ENCODE data around the gene CGREF1.
"Not testable (repeated sequence)": the region's sequence is repeated elsewhere in the genome, so short reads cannot be mapped to it uniquely, and the experiment has no call there.

CGREF1 gene

DNA sequence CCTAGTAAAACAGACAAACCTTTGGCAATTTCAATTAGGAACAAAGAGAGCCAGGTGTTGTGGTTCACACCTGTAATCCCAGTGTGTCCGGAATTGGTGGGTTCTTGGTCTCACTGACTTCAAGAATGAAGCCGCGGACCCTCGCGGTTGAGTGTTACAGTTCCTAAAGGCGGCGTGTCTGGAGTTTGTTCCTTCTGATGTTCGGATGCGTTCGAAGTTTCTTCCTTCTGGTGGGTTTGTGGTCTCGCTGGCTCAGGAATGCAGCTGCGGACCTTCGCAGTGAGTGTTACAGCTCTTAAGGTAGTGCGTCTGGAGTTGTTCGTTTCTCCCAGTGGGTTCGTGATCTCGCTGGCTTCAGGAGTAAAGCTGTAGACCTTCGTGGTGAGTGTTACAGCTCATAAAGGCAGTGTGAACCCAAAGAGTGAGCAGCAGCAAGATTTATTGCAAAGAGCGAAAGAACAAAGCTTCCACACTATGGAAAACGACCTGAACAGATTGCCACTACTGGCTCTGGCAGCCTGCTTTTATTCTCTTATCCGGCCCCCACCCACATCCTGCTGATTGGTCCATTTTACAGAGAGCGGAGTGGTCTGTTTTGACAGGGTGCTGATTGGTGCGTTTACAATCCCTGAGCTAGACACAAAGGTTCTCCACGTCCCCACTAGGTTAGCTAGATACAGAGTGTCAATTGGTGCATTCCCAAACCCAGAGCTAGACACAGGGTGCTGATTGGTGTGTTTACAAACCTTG is 8.2 kb downstream of the CGREF1 start:
- not testable (repeated sequence) for DNase-seq

DNA sequence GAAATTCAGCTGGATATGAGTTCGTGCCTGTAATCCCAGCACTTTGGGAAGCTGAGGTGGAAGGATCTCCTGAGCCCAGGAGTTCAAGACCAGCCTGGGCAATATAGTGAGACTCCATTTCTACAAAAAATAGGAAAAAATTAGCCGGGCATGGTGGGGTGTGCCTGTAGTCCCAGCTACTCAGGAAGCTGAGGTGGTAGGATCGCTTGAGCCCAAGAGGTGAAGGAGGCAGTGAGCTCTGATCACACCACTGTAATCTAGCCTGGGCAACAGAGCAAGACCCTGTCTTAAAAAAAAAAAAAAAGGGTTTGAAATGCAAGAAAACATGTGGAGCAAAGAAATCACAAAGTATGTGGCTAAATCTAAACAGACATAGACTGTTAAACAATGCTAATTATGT is 9.8 kb downstream of the CGREF1 start:
- no peak for DNase-seq

DNA sequence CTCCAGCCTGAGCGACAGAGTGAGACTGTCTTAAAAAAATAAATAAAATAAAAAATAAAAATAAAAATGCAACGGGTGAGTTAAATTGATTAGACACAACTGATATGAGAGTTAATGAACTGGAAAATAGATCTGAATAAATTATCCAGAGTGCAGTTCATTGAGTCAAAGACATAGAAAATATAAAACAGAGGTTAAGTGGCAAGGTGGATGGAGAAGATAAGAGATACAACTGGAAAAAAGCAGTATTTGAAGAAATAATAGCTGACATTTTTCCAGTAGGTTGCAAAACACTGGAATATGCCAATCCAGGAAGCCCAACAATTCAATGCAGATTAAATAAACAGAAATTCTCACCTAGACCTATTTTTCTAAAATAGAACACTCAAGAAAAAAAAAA is 10.7 kb downstream of the CGREF1 start:
- DNase-seq = no peak

DNA sequence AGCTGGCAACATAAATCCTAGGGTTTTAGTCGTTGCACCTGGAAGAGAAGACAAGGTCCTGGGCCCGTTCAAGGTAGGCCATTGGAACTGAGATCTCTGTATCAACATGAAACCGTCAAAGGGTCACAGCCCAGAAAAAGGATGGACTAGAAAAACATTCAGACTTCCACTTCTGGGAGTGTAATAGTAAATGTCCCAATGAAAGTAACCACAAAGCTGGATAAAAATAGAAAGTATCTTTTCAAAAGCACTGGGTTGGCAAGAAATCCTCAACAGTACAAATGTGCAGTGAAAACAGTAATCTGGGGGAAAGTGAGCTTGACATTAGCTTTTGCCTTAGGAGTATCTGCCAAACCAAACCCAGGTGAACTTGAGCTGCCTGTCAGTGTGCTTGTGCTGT is 12.9 kb downstream of the CGREF1 start:
- DNase-seq = no peak

DNA sequence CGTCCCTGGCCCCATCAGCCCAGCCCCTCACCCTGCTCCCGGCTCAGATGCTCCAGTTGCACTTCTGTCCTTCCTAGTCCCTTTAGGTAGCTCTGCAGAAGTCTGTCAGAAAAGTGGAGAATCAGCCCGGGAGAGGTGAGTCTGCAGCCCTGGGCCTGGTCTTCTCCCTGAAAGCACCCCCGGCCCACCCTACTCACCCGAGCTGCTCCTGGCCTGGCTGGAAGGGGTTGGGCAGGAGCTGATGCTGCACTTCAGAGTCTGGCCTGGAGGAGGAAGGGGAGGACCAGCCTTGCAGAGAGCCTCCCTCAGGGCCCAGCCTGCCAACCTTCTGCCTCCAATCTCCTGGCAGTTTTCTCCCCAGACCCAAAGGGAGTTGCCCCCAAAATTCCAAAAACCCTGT is 16.6 kb downstream of the CGREF1 start:
- DNase-seq = no peak

DNA sequence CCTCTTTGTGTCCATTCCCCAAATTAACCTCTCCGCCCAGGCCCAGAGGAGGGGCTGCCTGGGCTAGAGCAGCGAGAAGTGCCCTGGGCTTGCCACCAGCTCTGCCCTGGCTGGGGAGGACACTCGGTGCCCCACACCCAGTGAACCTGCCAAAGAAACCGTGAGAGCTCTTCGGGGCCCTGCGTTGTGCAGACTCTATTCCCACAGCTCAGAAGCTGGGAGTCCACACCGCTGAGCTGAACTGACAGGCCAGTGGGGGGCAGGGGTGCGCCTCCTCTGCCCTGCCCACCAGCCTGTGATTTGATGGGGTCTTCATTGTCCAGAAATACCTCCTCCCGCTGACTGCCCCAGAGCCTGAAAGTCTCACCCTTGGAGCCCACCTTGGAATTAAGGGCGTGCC is 18.9 kb downstream of the CGREF1 start:
- DNase-seq = no peak

DNA sequence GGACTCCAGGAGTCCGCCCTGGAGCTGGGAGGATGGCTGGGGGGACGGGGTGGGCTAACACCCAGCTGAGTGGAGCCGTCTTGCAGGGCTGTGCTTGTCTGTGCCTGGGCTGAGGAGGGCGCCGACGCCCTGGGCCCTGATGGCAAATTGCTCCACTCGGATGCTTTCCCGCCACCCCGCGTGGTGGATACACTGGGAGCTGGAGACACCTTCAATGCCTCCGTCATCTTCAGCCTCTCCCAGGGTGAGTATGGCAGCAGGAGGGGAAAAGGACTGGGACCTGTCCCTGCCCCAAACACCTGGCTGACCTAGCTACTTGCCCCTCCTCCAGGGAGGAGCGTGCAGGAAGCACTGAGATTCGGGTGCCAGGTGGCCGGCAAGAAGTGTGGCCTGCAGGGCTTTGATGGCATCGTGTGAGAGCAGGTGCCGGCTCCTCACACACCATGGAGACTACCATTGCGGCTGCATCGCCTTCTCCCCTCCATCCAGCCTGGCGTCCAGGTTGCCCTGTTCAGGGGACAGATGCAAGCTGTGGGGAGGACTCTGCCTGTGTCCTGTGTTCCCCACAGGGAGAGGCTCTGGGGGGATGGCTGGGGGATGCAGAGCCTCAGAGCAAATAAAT is 19.5 kb downstream of the CGREF1 start:
- no peak for DNase-seq

DNA sequence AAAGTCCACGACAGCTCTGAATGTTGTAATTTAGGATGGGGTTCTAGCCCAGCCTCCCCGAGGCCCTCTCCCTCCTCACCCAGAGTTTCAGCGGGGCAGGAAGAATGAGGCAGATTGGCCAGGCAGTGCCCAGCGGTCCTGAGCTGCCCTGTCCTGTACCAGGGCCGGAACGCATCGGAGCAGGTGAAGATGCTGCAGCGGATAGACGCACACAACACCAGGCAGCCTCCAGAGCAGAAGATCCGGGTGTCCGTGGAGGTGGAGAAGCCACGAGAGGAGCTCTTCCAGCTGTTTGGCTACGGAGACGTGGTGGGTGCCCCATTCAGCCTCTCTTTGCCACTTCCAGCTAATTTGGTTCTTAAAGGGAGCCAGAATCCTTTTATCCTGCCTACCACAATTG is 21.6 kb downstream of the CGREF1 start:
- no peak for DNase-seq

DNA sequence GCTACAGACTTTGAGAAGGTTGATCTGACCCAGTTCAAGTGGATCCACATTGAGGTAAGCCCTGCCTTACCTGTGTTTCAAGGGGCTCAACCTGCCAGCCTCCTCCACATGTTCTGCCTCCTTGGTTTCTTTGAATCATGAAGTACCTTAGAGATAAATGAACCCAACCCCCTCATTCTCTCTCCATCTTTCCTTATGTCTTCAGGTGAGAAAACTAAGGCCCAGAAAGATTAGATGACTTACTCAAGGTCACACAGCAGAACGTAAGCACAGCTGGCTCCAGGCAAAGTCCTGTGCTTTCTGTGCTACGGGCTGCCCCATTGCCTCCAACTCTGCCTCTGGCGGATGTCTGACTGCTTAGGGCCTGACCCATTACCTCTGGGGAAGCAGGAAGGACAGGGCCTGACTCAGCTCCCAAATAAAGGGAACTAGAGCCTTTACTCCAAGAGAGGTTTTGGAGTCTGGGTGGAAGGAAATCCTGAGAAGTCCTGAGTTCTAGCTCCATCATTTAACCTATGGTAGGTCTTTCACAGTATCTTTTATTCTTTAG is 22.1 kb downstream of the CGREF1 start:
- no peak for DNase-seq

DNA sequence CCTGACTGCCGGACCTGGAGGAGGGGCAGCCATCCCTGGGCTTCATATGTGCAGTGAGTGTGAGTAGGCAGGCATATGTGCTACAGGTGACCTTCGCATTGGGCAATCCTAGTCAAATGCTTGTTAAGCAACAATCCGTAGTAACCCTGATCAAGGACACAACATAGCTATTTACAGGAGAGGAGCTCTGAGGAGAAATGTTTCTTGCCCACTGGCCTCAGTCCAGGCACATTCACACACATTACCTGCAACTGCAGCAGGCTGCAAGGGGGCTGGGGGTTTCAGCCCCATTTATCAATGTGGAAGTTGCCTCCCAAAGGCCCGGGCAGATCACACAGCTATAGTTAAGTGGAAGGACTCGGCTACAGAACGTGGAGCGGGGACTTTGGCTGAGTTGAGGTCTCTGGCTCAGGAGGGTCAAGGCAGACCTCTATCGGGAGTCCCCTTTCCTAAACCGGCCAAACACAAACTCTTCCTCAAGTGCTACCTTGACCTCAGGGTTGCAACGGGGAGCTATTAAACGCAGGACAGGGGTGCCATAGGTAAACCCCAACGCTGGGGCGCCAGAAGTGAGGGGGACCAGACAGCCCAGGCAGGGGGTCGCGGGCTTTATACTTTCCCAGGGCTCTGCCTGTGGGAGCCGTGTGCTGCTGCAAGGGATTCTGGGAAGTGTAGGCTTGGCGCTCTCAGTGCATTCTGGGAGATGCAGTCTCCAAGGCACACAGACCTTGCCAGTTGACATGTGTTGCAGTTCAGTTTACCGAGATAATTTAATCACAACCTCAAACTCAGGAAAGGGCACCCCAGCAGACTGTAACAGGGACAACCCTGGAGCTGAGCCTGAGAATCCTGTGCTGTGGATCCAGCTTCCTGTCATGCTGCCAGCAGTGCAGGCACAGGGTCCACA is 22.9 kb downstream of the CGREF1 start:
- DNase-seq = peak; percentile 47 to 57

DNA sequence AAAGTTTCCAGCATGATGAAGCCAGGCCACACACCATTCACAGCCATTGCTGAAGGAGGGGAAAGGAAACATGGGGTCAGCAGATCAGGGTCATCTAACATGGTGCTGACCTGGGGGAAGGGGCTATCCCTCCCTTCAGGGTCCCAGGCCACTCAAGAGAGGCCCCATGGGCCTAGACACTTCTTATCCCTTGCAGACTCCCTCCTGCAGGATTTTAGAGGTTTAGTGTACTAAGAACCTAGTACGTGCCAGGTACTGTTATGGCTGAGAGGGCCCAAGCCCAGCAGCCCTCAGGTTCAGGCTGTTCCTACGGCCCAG is 23.5 kb downstream of the CGREF1 start:
- DNase-seq = no peak

DNA sequence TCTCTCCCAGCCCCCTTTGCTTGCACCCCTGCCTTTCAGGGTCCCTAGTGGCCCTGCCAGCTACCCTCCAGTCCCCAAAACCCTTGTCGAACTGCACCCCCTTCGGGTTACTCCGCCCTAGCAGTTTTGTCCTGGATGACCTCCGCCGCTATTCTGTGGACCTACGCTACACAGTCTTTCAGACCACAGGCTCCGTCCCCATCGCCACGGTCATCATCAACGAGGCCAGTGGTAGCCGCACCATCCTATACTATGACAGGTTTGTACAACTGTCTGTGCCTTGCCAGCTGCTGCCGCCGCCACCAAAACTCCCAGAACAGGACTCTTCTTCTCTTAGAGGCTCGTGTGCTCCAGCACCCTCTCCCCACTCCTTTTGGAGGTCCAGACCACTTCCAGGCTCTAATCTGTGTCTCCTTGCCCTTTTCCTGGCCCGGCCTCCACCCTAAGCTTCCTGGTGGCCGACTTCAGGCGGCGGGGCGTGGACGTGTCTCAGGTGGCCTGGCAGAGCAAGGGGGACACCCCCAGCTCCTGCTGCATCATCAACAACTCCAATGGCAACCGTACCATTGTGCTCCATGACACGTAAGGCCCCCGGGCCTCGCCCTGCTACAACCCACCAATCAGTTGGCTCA is 24.5 kb downstream of the CGREF1 start:
- DNase-seq = no peak

DNA sequence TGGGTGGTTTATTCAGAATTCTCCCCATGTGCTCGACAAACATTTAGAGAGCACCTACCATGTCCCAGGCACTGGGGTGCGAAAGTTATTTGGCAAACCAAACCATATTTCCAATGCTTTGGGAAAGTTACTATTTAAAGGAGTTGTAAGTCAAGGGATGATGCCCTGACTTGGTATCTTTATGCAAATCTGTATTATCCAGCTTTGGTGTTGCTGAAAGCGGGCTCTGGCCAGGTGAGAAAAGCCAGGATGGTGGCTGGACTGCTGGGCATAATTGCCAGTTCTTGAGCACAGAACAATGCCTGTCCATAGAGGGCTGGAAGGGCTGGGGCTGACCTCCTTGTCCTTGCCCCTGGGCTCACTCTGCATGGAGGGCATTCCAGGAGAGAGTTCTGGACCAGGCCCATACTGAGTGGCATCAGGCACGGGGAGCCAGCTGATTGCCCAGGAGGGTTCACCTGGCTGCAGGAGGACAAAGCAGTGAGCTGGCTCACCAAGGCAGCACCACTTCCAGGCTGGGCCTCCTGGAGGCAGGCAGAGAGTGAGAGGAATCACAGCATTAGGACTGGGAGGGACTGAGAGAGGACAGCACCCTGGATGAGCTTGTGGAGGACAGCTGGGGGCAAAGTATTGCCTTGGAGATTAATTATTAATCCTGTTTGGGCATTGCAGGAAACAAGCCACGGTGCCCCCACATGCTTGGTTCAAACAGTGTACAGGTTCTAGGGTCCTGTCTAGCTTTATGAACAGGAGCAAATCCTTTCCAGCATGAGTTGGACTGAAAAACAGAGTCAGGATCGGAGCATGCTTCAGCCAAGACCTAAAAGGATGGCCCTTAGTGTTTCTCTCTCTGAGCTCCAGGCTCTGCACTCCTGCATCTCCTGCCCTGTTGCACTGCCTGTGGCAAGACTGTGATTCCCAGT is 25.2 kb downstream of the CGREF1 start:
- DNase-seq = no peak

DNA sequence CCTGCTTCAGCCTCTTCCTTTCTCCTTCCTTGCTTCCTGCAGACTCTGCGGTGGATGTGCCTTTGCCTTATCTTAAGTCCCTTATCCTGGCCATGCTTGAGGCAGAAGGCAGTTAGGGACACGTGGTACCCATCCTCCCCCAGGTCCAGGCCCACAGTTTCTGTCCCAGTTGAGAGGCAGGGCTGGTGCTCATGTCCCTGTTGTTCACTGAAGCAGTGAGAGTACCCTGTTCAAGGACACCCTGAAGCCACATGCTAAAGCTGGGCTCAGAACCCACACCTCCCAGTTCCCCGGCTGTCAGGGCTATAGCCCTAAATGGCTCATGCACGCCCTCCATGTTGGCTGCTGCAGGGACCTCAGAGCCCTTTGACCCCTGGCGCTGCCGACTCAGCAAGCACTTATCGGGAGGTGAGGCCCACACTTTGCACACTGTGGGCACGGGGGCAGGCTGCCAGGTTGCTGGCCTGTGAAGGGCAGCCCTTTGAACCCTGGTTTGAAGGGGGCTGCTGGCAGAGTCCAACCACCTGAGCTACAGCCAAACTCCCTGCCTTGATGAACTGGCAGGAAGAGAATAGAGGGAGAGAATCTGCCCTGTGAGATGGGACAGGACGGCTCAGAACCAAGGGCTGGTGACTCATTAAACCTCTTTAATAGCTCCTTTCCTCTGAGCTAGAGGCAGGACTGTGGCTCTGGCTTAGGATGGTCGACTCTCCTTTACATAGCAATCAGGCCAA is 26.1 kb downstream of the CGREF1 start:
- no peak for DNase-seq

DNA sequence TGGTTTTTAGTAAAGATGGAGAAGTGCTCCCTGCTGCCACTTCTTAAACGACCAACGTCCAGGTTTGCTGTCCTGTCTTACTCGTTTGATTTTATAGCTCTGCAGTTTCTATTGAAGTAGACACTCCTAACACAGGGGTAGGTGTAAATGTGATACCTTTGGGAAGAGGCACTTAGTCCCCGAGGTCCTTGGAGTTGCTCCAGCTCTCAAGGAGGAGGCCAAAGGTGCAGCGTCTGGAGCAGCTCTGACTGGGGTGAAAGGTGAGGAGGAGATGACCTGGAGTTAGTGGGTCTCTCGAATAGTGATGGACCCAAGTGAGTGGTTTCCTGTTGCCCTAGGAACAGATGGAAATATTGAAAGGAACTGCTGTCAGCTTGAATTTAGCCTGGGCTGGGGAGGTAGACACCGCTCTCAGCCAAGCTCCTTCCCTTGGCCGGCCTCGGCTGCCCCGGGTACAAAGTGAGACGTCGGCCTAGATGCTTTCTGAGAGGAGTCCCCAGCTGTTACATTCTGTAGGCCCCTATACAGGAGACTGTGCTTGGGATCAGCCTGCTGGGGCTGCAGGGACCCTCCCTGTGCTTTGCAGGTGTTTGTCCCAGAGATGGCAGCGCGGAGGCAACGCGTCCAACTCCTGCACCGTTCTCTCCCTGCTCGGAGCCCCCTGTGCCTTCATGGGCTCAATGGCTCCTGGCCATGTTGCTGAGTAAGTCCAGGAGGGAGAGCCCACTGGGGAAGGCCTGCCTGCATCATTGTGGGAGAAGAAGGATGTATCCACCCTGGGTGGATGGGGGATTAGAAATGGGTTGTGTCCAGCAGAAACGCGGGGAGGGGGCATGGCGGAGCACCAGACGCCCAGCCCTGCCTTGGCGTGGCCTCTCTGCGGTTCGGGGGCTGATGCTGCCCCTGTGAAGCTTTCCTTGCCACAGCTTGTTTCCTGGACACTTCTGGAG is 26.9 kb downstream of the CGREF1 start:
- no peak for DNase-seq

DNA sequence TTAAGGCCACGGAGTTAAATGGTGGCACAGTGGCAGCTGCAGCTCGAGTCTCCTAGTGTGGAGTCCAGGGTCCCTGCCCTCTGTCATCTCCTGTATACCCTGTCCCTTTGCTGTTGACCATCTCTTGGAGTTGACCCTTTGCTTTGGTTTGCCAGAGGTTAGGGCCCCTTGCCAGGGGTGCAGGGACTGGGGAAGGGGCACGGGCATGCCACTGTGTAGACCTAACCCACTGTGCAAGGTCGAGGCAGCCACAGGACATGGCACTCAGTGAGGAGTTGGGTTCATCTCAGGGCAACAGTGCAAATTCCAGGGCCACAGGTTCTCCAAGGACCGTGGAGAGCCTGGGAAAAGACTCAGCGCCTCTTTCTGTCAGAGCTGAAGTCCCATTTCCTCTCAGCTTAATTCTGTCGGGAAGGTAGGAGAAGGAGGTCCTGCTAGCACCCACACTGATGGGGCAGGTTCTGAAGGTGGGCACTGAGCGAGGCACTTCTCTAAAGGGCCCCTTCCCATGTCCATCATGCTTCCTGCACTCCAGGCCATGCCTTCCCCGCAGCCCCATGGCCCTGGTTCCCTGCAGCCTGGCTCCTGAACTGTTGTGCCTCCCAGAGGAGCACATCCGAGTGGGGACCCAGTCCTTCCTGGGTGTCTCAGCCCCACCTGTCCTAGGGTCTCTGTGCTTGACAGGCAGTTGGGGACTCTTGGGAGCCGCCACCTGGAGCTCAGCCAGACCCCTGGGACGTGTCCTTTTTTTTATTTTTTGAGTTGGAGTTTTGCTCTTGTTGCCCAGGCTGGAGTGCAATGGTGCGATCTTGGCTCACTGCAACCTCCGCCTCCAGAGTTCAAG is 29.6 kb downstream of the CGREF1 start:
- DNase-seq = no peak

DNA sequence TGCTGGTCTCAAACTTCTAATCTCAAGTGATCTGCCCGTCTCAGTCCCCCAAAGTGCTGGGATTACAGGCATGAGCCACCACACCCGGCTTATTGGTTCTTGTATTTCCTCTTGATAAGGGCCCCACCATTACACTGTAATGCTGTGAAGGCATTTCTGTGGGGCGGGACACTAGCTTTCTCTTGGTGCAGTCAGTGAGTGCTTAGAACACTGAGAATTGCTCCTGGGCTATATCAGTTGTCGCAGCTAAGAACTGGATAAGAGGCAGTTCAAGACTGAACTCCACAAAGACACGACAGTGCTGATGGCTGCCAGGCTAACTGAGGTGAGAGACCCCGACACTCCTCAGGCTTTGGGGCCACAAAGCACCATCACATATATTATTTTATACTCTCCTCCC is 30.3 kb downstream of the CGREF1 start:
- no peak for DNase-seq

DNA sequence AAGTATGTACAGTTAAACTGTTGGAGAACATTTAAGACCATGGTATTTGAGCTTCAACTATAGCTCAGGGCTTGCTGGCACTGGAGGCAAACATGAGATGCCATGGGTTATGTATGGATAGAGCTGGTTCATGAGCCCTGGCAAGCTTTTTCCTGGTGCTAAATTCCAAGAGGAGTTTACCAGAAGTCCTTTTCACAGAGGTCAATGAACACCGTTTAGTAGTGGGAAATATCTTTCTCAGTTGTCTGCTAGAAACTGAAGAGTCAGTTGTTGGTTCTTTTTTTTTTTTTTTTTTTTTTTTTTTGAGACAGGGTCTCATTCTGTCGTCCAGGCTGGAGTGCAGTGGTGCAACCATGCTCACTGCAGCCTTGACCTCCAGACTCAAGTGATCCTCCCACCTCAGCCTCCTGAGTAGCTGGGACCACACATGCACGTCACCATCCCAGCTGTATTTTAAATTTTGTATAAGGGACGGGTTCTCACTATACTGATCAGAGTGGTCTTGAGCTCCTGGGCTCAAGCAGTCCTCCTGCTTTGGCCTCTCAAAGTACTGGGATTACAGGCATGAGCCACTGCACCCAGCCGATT is 31.0 kb downstream of the CGREF1 start:
- DNase-seq = no peak
